Cardiac muscle cell (in vitro differentiated cells and primary cell): ENCODE data around the gene EXOC4. TPM values are rescaled to one million over a fixed set of nuclear protein-coding genes. Genes with fewer than 3 reads are reported as not detected.

ENCODE experiments used
- DNase-seq, 2 donors: peaks; one replicate each; pipeline versions ENCODE4 v3.0.0 to v3.0.0-alpha.2; 2010 to 2017; ENCODE audit warnings: low read depth in 1 of 2, low spot score in 1 of 2
- H3K27ac ChIP-seq: fragments of 200-600 bp; sonication (generic); 2 replicates; pipeline ENCODE4 v1.5.1; 2016
- H3K27me3 ChIP-seq: fragments of 200-600 bp; sonication (generic); 2 replicates; pipeline ENCODE4 v1.6.0; 2016; ENCODE audit warnings: control low read depth
- H3K36me3 ChIP-seq: fragments of 200-600 bp; sonication (generic); 2 replicates; pipeline ENCODE4 v1.5.1; 2016; ENCODE audit warnings: control low read depth
- H3K4me1 ChIP-seq: fragments of 200-600 bp; sonication (generic); 2 replicates; pipeline ENCODE4 v1.8.1; 2017; ENCODE audit warnings: low read depth, mild to moderate bottlenecking, mixed run types
- H3K4me3 ChIP-seq: fragments of 200-600 bp; sonication (generic); 2 replicates; pipeline ENCODE4 v1.5.1; 2016; ENCODE audit warnings: mild to moderate bottlenecking
- H3K9me3 ChIP-seq: fragments of 200-600 bp; sonication (generic); 2 replicates; pipeline ENCODE4 v1.5.1; 2017; ENCODE audit warnings: low read depth, mild to moderate bottlenecking, control low read depth
- polyA plus RNA-seq: library from polyadenylated mRNA; unstranded; fragments of >200 nt; fragmentation: Nextera tagmentation; extraction: Ambion mirVana; gene quantifications from 2 replicates; pipeline ENCODE4 v1.2.1, GENCODE V29; 2016
- total RNA-seq: library from RNA; depleted of rRNA; stranded (reverse); fragments of >200 nt; gene quantifications from 2 replicates; pipeline ENCODE4 v1.2.3, GENCODE V29; 2016
- TF ChIP-seq, protein P1 (sequence below): IDR thresholded peaks from 2 replicates; pipeline ENCODE4 v1.5.1; 2012; ENCODE audit warnings: low read depth, mild to moderate bottlenecking, low read length

Gene EXOC4
- total and polyA plus RNA-seq, 2 experiments from 2014 or later: 33.6 to 46.0 TPM

DNA sequence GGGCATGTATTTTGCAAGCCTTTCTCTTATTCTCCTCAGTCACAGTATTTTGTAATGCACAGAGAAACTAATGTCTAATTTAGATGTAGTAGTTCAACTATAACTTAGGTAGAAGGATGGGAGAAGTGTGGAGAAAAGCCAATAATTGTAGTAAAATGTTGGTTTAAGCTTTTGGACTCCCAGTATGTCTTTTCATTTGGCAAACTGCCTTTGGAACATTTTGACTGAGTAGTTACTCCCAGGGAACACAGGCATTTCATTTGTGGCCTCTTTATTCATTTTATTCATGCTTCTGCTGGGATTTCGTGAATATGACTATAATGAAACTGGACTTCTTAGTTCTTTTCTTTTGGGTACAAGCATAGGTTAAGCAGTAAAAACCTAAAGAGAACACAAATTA, 79.0 kb downstream of the EXOC4 start:
- Histone ChIP-seq H3K27me3 (no peaks in the 10 kb centered on the region), H3K4me1 (no peaks in the 10 kb centered on the region), H3K27ac (no peak overlapping the region), H3K9me3 (no peaks in the 10 kb centered on the region), H3K36me3 (no peaks in the 10 kb centered on the region), H3K4me3 (no peak overlapping the region)
- TF ChIP-seq, protein P1, sequence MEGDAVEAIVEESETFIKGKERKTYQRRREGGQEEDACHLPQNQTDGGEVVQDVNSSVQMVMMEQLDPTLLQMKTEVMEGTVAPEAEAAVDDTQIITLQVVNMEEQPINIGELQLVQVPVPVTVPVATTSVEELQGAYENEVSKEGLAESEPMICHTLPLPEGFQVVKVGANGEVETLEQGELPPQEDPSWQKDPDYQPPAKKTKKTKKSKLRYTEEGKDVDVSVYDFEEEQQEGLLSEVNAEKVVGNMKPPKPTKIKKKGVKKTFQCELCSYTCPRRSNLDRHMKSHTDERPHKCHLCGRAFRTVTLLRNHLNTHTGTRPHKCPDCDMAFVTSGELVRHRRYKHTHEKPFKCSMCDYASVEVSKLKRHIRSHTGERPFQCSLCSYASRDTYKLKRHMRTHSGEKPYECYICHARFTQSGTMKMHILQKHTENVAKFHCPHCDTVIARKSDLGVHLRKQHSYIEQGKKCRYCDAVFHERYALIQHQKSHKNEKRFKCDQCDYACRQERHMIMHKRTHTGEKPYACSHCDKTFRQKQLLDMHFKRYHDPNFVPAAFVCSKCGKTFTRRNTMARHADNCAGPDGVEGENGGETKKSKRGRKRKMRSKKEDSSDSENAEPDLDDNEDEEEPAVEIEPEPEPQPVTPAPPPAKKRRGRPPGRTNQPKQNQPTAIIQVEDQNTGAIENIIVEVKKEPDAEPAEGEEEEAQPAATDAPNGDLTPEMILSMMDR: no peak
- peak in 1 of 2 donors; percentile 25 for DNase-seq

DNA sequence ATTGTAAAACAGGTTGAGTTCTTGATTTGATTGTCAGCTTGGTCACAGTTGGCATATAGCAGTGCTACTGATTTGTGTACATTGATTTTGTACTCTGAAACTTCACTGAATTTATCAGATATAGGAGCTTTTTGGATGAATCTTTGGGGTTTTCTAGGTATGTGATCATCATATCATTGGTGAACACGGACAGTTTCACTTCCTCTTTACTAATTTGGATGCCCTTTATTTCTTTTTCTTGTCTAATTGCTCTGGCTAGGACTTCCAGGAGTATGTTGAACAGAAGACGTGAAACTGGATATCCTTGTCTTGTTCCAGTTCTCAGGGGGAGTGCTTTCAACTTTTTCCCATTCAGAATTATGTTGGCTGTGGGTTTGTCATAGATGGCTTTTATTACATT, 86.9 kb downstream of the EXOC4 start:
- Histone ChIP-seq H3K27me3 (no peaks in the 10 kb centered on the region), H3K27ac (no peak overlapping the region), H3K4me1 (peaks cover under 1% of the 10 kb centered on the region), H3K9me3 (no peaks in the 10 kb centered on the region), H3K36me3 (no peaks in the 10 kb centered on the region), H3K4me3 (no peak overlapping the region)
- TF ChIP-seq, protein P1: no peak
- no peak for DNase-seq

DNA sequence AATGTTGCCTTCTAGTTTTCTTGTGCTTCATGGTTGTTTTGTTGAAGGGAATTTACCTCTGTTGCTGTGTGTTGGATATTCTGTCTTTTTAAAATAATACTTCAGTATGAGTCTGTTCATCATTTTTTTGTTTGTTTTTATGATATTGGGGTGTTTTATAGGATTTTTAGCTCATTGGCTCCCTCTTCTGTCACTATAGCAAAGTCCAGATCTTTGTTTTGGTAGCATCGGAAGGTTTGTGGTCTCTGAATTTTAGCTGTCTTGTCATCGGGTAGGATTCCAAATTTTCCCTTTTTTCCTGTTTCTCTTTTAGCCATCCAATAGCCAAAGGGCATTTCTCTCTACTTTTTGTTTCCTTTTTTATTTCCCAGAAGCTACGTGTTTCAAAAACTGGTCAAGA, 91.4 kb downstream of the EXOC4 start:
- no peak overlapping the region for H3K27ac ChIP-seq
- H3K36me3 ChIP-seq: no peaks in the 10 kb centered on the region
- TF ChIP-seq, protein P1: peak; percentile 59
- DNase-seq: peak in 1 of 2 donors; percentile 54
- H3K9me3 ChIP-seq: no peaks in the 10 kb centered on the region
- H3K27me3 ChIP-seq: no peaks in the 10 kb centered on the region
- peaks cover 16% of the 10 kb centered on the region for H3K4me1 ChIP-seq
- H3K4me3 ChIP-seq: no peak overlapping the region

DNA sequence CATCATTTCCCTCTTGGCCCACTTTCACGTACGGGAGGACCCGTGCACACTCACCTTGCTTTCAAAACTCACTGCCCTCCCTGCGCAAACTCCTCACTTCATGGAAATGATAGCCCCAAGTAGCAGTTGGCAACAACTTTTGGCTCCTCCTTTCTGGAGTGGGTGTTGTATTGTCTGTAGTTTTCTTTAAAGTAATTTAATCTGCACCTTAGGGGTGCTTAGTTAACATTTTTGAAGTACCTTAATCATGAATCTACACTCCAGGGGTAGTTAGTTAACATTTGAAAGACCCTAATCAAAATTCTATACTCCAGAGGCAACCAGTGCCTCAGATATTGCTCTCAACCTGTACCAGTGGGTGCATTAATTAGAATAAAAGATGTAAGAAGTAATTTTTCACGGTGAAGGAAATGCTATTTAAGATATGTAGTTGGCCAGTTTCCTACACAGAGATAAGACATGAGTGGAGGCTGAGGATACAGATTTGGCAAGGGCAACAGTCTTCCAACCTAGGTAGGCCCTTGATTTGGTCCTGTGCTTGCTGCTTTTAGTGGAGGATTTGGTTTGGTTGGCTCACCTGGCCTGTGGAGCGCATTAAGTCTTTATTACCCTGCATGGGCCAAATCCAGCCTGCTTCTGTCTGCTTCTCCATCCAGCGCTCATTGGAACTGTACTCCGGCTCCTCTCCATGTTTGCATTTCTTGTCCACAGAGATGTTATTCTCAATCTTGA, 93.0 kb downstream of the EXOC4 start:
- H3K27me3 ChIP-seq: no peaks in the 10 kb centered on the region
- H3K36me3 ChIP-seq: no peaks in the 10 kb centered on the region
- TF ChIP-seq, protein P1: no peak
- H3K9me3 ChIP-seq: no peaks in the 10 kb centered on the region
- DNase-seq: peak in 1 of 2 donors; percentile 0
- H3K4me3 ChIP-seq: no peak overlapping the region
- H3K4me1 ChIP-seq: peaks cover 16% of the 10 kb centered on the region
- no peak overlapping the region for H3K27ac ChIP-seq

DNA sequence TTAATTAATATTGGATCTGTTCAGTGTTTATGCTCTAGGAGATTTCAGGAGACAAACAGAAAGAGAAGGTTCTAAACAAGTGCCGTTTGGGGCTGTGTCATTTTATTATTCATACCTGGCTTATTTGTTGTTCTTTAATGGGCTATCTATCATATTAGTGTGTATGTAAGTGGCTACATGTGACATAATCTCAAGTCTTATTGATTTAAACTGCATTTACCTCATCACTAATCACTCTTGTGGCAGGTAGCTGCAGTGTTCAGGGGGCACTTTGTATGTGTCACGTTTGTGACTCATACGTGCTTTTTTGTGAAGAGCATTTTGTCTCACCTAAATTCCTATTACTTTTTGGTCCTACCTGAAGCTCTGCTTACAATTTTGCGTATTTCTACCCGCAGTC, 95.4 kb downstream of the EXOC4 start:
- TF ChIP-seq, protein P1: no peak
- Histone ChIP-seq H3K27me3 (no peaks in the 10 kb centered on the region), H3K36me3 (no peaks in the 10 kb centered on the region), H3K27ac (no peak overlapping the region), H3K4me1 (peaks cover 16% of the 10 kb centered on the region), H3K9me3 (no peaks in the 10 kb centered on the region), H3K4me3 (no peak overlapping the region)
- DNase-seq: no peak
